Eye (tissue), 1 donor: ENCODE results near the gene MAB21L4.

ENCODE experiments used
- DNase-seq: peaks from one replicate; pipeline ENCODE4 v3.0.0-alpha.2; 2015

Gene MAB21L4

GRCh38 chr2:240909216-240909974 is 13.4 kb upstream of the MAB21L4 start:
- no peak for DNase-seq

- DNase-seq = no peak
Observed at GRCh38 chr2:240906911-240907590, 11.1 kb upstream of the MAB21L4 start.

- peak; percentile 86 for DNase-seq
Observed at GRCh38 chr2:240906141-240906910, 10.4 kb upstream of the MAB21L4 start, which contains the start of gene CROCC2. Gene CROCC2, plus strand, starts transcription at chr2:240906336. Its CDS starts 178 bp downstream, at chr2:240906514.

- DNase-seq = no peak
Observed at GRCh38 chr2:240905176-240905781, 9.3 kb upstream of the MAB21L4 start.

- no peak for DNase-seq
Observed at GRCh38 chr2:240904216-240905175, 8.5 kb upstream of the MAB21L4 start.

GRCh38 chr2:240903191-240904060 is 7.5 kb upstream of the MAB21L4 start:
- no peak for DNase-seq

- no peak for DNase-seq
Observed at GRCh38 chr2:240902615-240903041, 6.7 kb upstream of the MAB21L4 start.

GRCh38 chr2:240901986-240902614 is 6.1 kb upstream of the MAB21L4 start:
- DNase-seq = no peak

GRCh38 chr2:240900141-240900860 is 4.3 kb upstream of the MAB21L4 start:
- no peak for DNase-seq

- DNase-seq = no peak
Observed at GRCh38 chr2:240899468-240899865, 3.5 kb upstream of the MAB21L4 start.

- no peak for DNase-seq
Observed at GRCh38 chr2:240898731-240899467, 2.9 kb upstream of the MAB21L4 start.

- DNase-seq = no peak
Observed at GRCh38 chr2:240898108-240898730, 2.3 kb upstream of the MAB21L4 start.

GRCh38 chr2:240896871-240897692 is 1.1 kb upstream of the MAB21L4 start:
- DNase-seq = no peak

GRCh38 chr2:240896394-240896793 is 438 bp upstream of the MAB21L4 start:
- DNase-seq = no peak

- DNase-seq = no peak
Observed at GRCh38 chr2:240894836-240895558, 959 bp downstream of the MAB21L4 start.

GRCh38 chr2:240894006-240894405 is 1.9 kb downstream of the MAB21L4 start:
- no peak for DNase-seq

- peak; percentile 46 for DNase-seq
Observed at GRCh38 chr2:240893363-240893844, 2.6 kb downstream of the MAB21L4 start.
